ENCODE data around the gene CYB5A.

The CYB5A gene

GRCh38 chr18:74256190-74256589 is 35.6 kb downstream of the CYB5A start:
- Histone ChIP-seq H3K36me3 (ENCODE audit: control insufficient read depth, low read depth, low read length) (peaks cover 6% of the 10 kb centered on the region), H3K27me3 (ENCODE audit: control insufficient read depth, insufficient read depth, low read length) (no peaks in the 10 kb centered on the region), H3K4me3 (ENCODE audit: low read length) (no peak overlapping the region), H3K27ac (ENCODE audit: low read length) (no peak overlapping the region), H3K9ac (ENCODE audit: low read length) (no peak overlapping the region), H3K9me3 (ENCODE audit: control insufficient read depth, low read depth, low read length) (no peaks in the 10 kb centered on the region), H3K4me1 (ENCODE audit: control insufficient read depth, low read depth, low read length) (peaks cover 14% of the 10 kb centered on the region)

GRCh38 chr18:74255131-74255616 is 36.6 kb downstream of the CYB5A start:
- no peaks in the 10 kb centered on the region for H3K9me3 ChIP-seq (ENCODE audit: control insufficient read depth, low read depth, low read length)
- H3K9ac ChIP-seq (ENCODE audit: low read length), result no peak overlapping the region
- peaks cover 3% of the 10 kb centered on the region for H3K36me3 ChIP-seq (ENCODE audit: control insufficient read depth, low read depth, low read length)
- no peak overlapping the region for H3K27ac ChIP-seq (ENCODE audit: low read length)
- H3K4me1 ChIP-seq (ENCODE audit: control insufficient read depth, low read depth, low read length), result peaks cover 15% of the 10 kb centered on the region
- H3K4me3 ChIP-seq (ENCODE audit: low read length), result no peak overlapping the region
- H3K27me3 ChIP-seq (ENCODE audit: control insufficient read depth, insufficient read depth, low read length), result no peaks in the 10 kb centered on the region

- Histone ChIP-seq H3K9ac (ENCODE audit: low read length) (no peak overlapping the region), H3K36me3 (ENCODE audit: control insufficient read depth, low read depth, low read length) (no peaks in the 10 kb centered on the region), H3K27me3 (ENCODE audit: control insufficient read depth, insufficient read depth, low read length) (no peaks in the 10 kb centered on the region), H3K27ac (ENCODE audit: low read length) (no peak overlapping the region), H3K4me1 (ENCODE audit: control insufficient read depth, low read depth, low read length) (peaks cover 15% of the 10 kb centered on the region), H3K9me3 (ENCODE audit: control insufficient read depth, low read depth, low read length) (no peaks in the 10 kb centered on the region), H3K4me3 (ENCODE audit: low read length) (no peak overlapping the region)
Observed at GRCh38 chr18:74252039-74252395, 39.7 kb downstream of the CYB5A start.

- Histone ChIP-seq H3K4me1 (ENCODE audit: control insufficient read depth, low read depth, low read length) (peaks cover 12% of the 10 kb centered on the region), H3K27me3 (ENCODE audit: control insufficient read depth, insufficient read depth, low read length) (no peaks in the 10 kb centered on the region), H3K9me3 (ENCODE audit: control insufficient read depth, low read depth, low read length) (no peaks in the 10 kb centered on the region), H3K9ac (ENCODE audit: low read length) (no peak overlapping the region), H3K27ac (ENCODE audit: low read length) (no peak overlapping the region), H3K36me3 (ENCODE audit: control insufficient read depth, low read depth, low read length) (no peaks in the 10 kb centered on the region), H3K4me3 (ENCODE audit: low read length) (no peak overlapping the region)
Observed at GRCh38 chr18:74251297-74252038, 40.3 kb downstream of the CYB5A start.

GRCh38 chr18:74250131-74250530 is 41.6 kb downstream of the CYB5A start:
- Histone ChIP-seq H3K27me3 (ENCODE audit: control insufficient read depth, insufficient read depth, low read length) (no peaks in the 10 kb centered on the region), H3K4me3 (ENCODE audit: low read length) (no peak overlapping the region), H3K9me3 (ENCODE audit: control insufficient read depth, low read depth, low read length) (no peaks in the 10 kb centered on the region), H3K4me1 (ENCODE audit: control insufficient read depth, low read depth, low read length) (peaks cover 7% of the 10 kb centered on the region), H3K27ac (ENCODE audit: low read length) (no peak overlapping the region), H3K9ac (ENCODE audit: low read length) (no peak overlapping the region), H3K36me3 (ENCODE audit: control insufficient read depth, low read depth, low read length) (no peaks in the 10 kb centered on the region)

GRCh38 chr18:74249181-74249968 is 42.4 kb downstream of the CYB5A start:
- Histone ChIP-seq H3K27ac (ENCODE audit: low read length) (no peak overlapping the region), H3K4me1 (ENCODE audit: control insufficient read depth, low read depth, low read length) (peaks cover 7% of the 10 kb centered on the region), H3K4me3 (ENCODE audit: low read length) (no peak overlapping the region), H3K9me3 (ENCODE audit: control insufficient read depth, low read depth, low read length) (no peaks in the 10 kb centered on the region), H3K9ac (ENCODE audit: low read length) (no peak overlapping the region), H3K27me3 (ENCODE audit: control insufficient read depth, insufficient read depth, low read length) (no peaks in the 10 kb centered on the region), H3K36me3 (ENCODE audit: control insufficient read depth, low read depth, low read length) (no peaks in the 10 kb centered on the region)

- Histone ChIP-seq H3K4me3 (ENCODE audit: low read length) (no peak overlapping the region), H3K27ac (ENCODE audit: low read length) (no peak overlapping the region), H3K9ac (ENCODE audit: low read length) (no peak overlapping the region), H3K27me3 (ENCODE audit: control insufficient read depth, insufficient read depth, low read length) (no peaks in the 10 kb centered on the region), H3K9me3 (ENCODE audit: control insufficient read depth, low read depth, low read length) (no peaks in the 10 kb centered on the region), H3K4me1 (ENCODE audit: control insufficient read depth, low read depth, low read length) (peaks cover 7% of the 10 kb centered on the region), H3K36me3 (ENCODE audit: control insufficient read depth, low read depth, low read length) (no peaks in the 10 kb centered on the region)
Observed at GRCh38 chr18:74248595-74248994, 43.2 kb downstream of the CYB5A start.

GRCh38 chr18:74248189-74248588 is 43.6 kb downstream of the CYB5A start:
- Histone ChIP-seq H3K27ac (ENCODE audit: low read length) (no peak overlapping the region), H3K27me3 (ENCODE audit: control insufficient read depth, insufficient read depth, low read length) (no peaks in the 10 kb centered on the region), H3K4me3 (ENCODE audit: low read length) (no peak overlapping the region), H3K4me1 (ENCODE audit: control insufficient read depth, low read depth, low read length) (peaks cover 7% of the 10 kb centered on the region), H3K36me3 (ENCODE audit: control insufficient read depth, low read depth, low read length) (no peaks in the 10 kb centered on the region), H3K9me3 (ENCODE audit: control insufficient read depth, low read depth, low read length) (no peaks in the 10 kb centered on the region), H3K9ac (ENCODE audit: low read length) (no peak overlapping the region)

- Histone ChIP-seq H3K27ac (ENCODE audit: low read length) (no peak overlapping the region), H3K9ac (ENCODE audit: low read length) (no peak overlapping the region), H3K9me3 (ENCODE audit: control insufficient read depth, low read depth, low read length) (no peaks in the 10 kb centered on the region), H3K4me3 (ENCODE audit: low read length) (no peak overlapping the region), H3K4me1 (ENCODE audit: control insufficient read depth, low read depth, low read length) (peaks cover 10% of the 10 kb centered on the region), H3K36me3 (ENCODE audit: control insufficient read depth, low read depth, low read length) (no peaks in the 10 kb centered on the region), H3K27me3 (ENCODE audit: control insufficient read depth, insufficient read depth, low read length) (no peaks in the 10 kb centered on the region)
Observed at GRCh38 chr18:74244554-74244953, 47.2 kb downstream of the CYB5A start.

- no peaks in the 10 kb centered on the region for H3K36me3 ChIP-seq (ENCODE audit: control insufficient read depth, low read depth, low read length)
Observed at GRCh38 chr18:74243127-74243526, 48.6 kb downstream of the CYB5A start.

GRCh38 chr18:74242438-74243096 is 49.2 kb downstream of the CYB5A start:
- H3K36me3 ChIP-seq (ENCODE audit: control insufficient read depth, low read depth, low read length), result no peaks in the 10 kb centered on the region
- no peak overlapping the region for H3K4me3 ChIP-seq (ENCODE audit: low read length)
- H3K27ac ChIP-seq (ENCODE audit: low read length), result no peak overlapping the region
- no peaks in the 10 kb centered on the region for H3K9me3 ChIP-seq (ENCODE audit: control insufficient read depth, low read depth, low read length)
- H3K27me3 ChIP-seq (ENCODE audit: control insufficient read depth, insufficient read depth, low read length), result no peaks in the 10 kb centered on the region
- H3K4me1 ChIP-seq (ENCODE audit: control insufficient read depth, low read depth, low read length), result peaks cover 10% of the 10 kb centered on the region
- H3K9ac ChIP-seq (ENCODE audit: low read length), result no peak overlapping the region

More at GRCh38 chr18:74243127-74243526, 48.6 kb downstream of the CYB5A start:
- Histone ChIP-seq H3K4me3 (ENCODE audit: low read length) (no peak overlapping the region), H3K9ac (ENCODE audit: low read length) (no peak overlapping the region), H3K27me3 (ENCODE audit: control insufficient read depth, insufficient read depth, low read length) (no peaks in the 10 kb centered on the region), H3K9me3 (ENCODE audit: control insufficient read depth, low read depth, low read length) (no peaks in the 10 kb centered on the region), H3K27ac (ENCODE audit: low read length) (no peak overlapping the region), H3K4me1 (ENCODE audit: control insufficient read depth, low read depth, low read length) (peaks cover 10% of the 10 kb centered on the region)

Measured in iPS-18a (cell line).